Sigmoid colon (tissue), 7 donors: ENCODE results near the gene HLA-DMB. TPM values are rescaled to one million over a fixed set of nuclear protein-coding genes. Genes with fewer than 3 reads are reported as not detected.

Experiments
- DNase-seq: peaks from one replicate; pipeline ENCODE4 v3.0.0-alpha.2; 2019
- H3K27ac ChIP-seq, 4 donors: fragments of 200-600 bp; sonication (generic); one replicate each; pipeline ENCODE4 v1.5.1; 2016 to 2019; ENCODE audit warnings: mild to moderate bottlenecking in 1 of 4
- H3K27me3 ChIP-seq, 3 donors: fragments of 200-600 bp; sonication (generic); one replicate each; pipeline ENCODE4 v1.5.1; 2019; ENCODE audit warnings: mild to moderate bottlenecking in 1 of 3
- H3K36me3 ChIP-seq, 4 donors: fragments of 200-600 bp; sonication (generic); one replicate each; pipeline ENCODE4 v1.5.1; 2016 to 2019
- H3K4me1 ChIP-seq, 4 donors: fragments of 200-600 bp; sonication (generic); one replicate each; pipeline ENCODE4 v1.5.1; 2017 to 2019
- H3K4me3 ChIP-seq, 4 donors: fragments of 200-600 bp; sonication (generic); one replicate each; pipeline ENCODE4 v1.5.1; 2017 to 2019; ENCODE audit warnings: mild to moderate bottlenecking in 2 of 4, moderate library complexity in 1 of 4
- H3K9me3 ChIP-seq, 4 donors: fragments of 200-600 bp in 3 of 4; sonication (generic) in 3 of 4; one replicate each; pipeline versions ENCODE4 v1.5.1 to v1.6.1; 2013 to 2019
- CTCF ChIP-seq, 4 experiments: fragments of 450-650 bp in 3 of 4; fragments of 200-600 bp in 1 of 4; IDR thresholded peaks; one replicate each; pipeline ENCODE4 v1.5.1; 2016 to 2019; ENCODE audit warnings: antibody characterized with exemption in 4 of 4, mild to moderate bottlenecking in 3 of 4, moderate library complexity in 2 of 4
- EP300 ChIP-seq, 4 donors: sonication (generic); formaldehyde crosslinking; IDR thresholded peaks; one replicate each; pipeline ENCODE4 v1.6.1; 2017; ENCODE audit warnings: antibody characterized with exemption in 4 of 4
- POLR2A ChIP-seq, 2 donors: fragments of 450-650 bp; IDR thresholded peaks; one replicate each; pipeline ENCODE4 v1.6.1; 2016; ENCODE audit warnings: antibody characterized with exemption in 2 of 2, mild to moderate bottlenecking in 2 of 2, moderate library complexity in 2 of 2
- POLR2AphosphoS5 ChIP-seq, 4 donors: sonication (generic); formaldehyde crosslinking; IDR thresholded peaks; one replicate each; pipeline ENCODE4 v1.6.1; 2017; ENCODE audit warnings: antibody characterized with exemption in 4 of 4
- WGBS, 2 donors: extraction: QIAGEN DNeasy Blood & Tissue Kit; methylation state at CpG; one replicate each; pipeline ENCODE4 v1.1.7; 2013; 5-methylcytosine and 5-hydroxymethylcytosine counted together
- intact Hi-C: fragments of 100-400 bp; cut with DNase I; formaldehyde crosslinking; loops from one replicate; pipeline ENCODE4 v1.15.1; 2023
- polyA plus RNA-seq, 3 donors: library from polyadenylated mRNA; stranded (reverse); fragments of 200-250 nt; gene quantifications; one replicate each; pipeline ENCODE4 v1.2.3, GENCODE V29; 2013
- total RNA-seq, 4 donors: library from RNA; depleted of rRNA; stranded (reverse); fragments of >200 nt; gene quantifications; one replicate each; pipeline ENCODE4 v1.1.0, GENCODE V29; 2016
- donor health status: healthy with polysubstance abuse.
- donor health status: Bipolar disorder and iron deficiency.
- donor health status: healthy.

HLA-DMB gene
- total and polyA plus RNA-seq, 7 donors, result 10.2 to 108 (median 13.2) TPM

- peaks cover 0 to 82% (median 58%) of the 10 kb centered on the region in 4 donors for H3K4me1 ChIP-seq
- peaks cover 55 to 72% (median 68%) of the 10 kb centered on the region in 4 donors for H3K36me3 ChIP-seq
- peak overlapping the region in 2 of 4 donors; percentile 75 for H3K27ac ChIP-seq
- H3K9me3 ChIP-seq, result no peaks in the 10 kb centered on the region
- intact Hi-C loops, result no loop called here
- no peak for DNase-seq
- WGBS, 2 donors, result 88 to 89% methylated on average over 12 of the region's 12 CpGs
- no peak overlapping the region for H3K4me3 ChIP-seq
- peak in 1 of 4 donors; percentile 14 for TF ChIP-seq POLR2AphosphoS5 (IDR thresholded peaks at IDR 0.05)
- TF ChIP-seq EP300 (IDR thresholded peaks at IDR 0.05), result no peak
- H3K27me3 ChIP-seq, result no peaks in the 10 kb centered on the region
These were observed 39.1 kb upstream of the HLA-DMB start for GRCh38 chr6:32979720-32980487.

GRCh38 chr6:32977953-32978324 is 37.1 kb upstream of the HLA-DMB start:
- Histone ChIP-seq H3K27me3 (no peaks in the 10 kb centered on the region), H3K27ac (peak overlapping the region in 3 of 4 donors; percentile 21 to 38 (median 21))
- no peak for TF ChIP-seq POLR2A (IDR thresholded peaks at IDR 0.05)
- no peak for TF ChIP-seq CTCF (IDR thresholded peaks at IDR 0.05)
- TF ChIP-seq EP300 (IDR thresholded peaks at IDR 0.05), result no peak
- no peak for TF ChIP-seq POLR2AphosphoS5 (IDR thresholded peaks at IDR 0.05)

GRCh38 chr6:32977272-32977952 is 36.6 kb upstream of the HLA-DMB start:
- intact Hi-C loops, result no loop called here
- H3K9me3 ChIP-seq, result no peaks in the 10 kb centered on the region
- no peaks in the 10 kb centered on the region for H3K27me3 ChIP-seq
- no peak for DNase-seq
- no peak overlapping the region for H3K4me3 ChIP-seq
- peaks cover 0 to 76% (median 67%) of the 10 kb centered on the region in 4 donors for H3K4me1 ChIP-seq
- H3K27ac ChIP-seq, result peak overlapping the region in 3 of 4 donors; percentile 21 to 38 (median 21)
- WGBS, 2 donors, result 47 to 72% methylated on average over 10 of the region's 10 CpGs
- no peak for TF ChIP-seq CTCF (IDR thresholded peaks at IDR 0.05)
- no peak for TF ChIP-seq POLR2A (IDR thresholded peaks at IDR 0.05)
- TF ChIP-seq EP300 (IDR thresholded peaks at IDR 0.05), result no peak
- TF ChIP-seq POLR2AphosphoS5 (IDR thresholded peaks at IDR 0.05), result no peak
- H3K36me3 ChIP-seq, result peaks cover 71 to 88% (median 84%) of the 10 kb centered on the region in 4 donors

More at GRCh38 chr6:32977953-32978324, 37.1 kb upstream of the HLA-DMB start:
- Histone ChIP-seq H3K36me3 (peaks cover 66 to 83% (median 79%) of the 10 kb centered on the region in 4 donors), H3K4me3 (no peak overlapping the region), H3K9me3 (no peaks in the 10 kb centered on the region), H3K4me1 (peaks cover 0 to 82% (median 67%) of the 10 kb centered on the region in 4 donors)
- intact Hi-C loops, result no loop called here
- WGBS, 2 donors, result 27 to 71% methylated on average over 7 of the region's 7 CpGs
- DNase-seq, result no peak

GRCh38 chr6:32976334-32977069 is 35.7 kb upstream of the HLA-DMB start:
- peaks cover 0 to 67% (median 61%) of the 10 kb centered on the region in 4 donors for H3K4me1 ChIP-seq
- no peaks in the 10 kb centered on the region for H3K9me3 ChIP-seq
- H3K36me3 ChIP-seq, result peaks cover 74 to 85% (median 82%) of the 10 kb centered on the region in 4 donors
- peak overlapping the region in 2 of 4 donors; percentile 12 to 21 for H3K27ac ChIP-seq
- 86 to 89% methylated on average over 7 of the region's 7 CpGs for WGBS, 2 donors
- DNase-seq, result no peak
- H3K27me3 ChIP-seq, result no peaks in the 10 kb centered on the region
- TF ChIP-seq POLR2AphosphoS5 (IDR thresholded peaks at IDR 0.05) (no peak), EP300 (IDR thresholded peaks at IDR 0.05) (no peak), POLR2A (IDR thresholded peaks at IDR 0.05) (no peak), CTCF (IDR thresholded peaks at IDR 0.05) (no peak)
- no peak overlapping the region for H3K4me3 ChIP-seq
- intact Hi-C loops, result no loop called here
